GM15510 (cell line): ENCODE results near the gene CDH15.

Experiments used
- POLR2A ChIP-seq: IDR thresholded peaks from 3 replicates; pipeline ENCODE4 v1.6.1; 2011; ENCODE audit warnings: borderline replicate concordance; ENCODE audit not compliant: insufficient read length; ENCODE audit errors: extremely low read depth

The CDH15 gene, protein sequence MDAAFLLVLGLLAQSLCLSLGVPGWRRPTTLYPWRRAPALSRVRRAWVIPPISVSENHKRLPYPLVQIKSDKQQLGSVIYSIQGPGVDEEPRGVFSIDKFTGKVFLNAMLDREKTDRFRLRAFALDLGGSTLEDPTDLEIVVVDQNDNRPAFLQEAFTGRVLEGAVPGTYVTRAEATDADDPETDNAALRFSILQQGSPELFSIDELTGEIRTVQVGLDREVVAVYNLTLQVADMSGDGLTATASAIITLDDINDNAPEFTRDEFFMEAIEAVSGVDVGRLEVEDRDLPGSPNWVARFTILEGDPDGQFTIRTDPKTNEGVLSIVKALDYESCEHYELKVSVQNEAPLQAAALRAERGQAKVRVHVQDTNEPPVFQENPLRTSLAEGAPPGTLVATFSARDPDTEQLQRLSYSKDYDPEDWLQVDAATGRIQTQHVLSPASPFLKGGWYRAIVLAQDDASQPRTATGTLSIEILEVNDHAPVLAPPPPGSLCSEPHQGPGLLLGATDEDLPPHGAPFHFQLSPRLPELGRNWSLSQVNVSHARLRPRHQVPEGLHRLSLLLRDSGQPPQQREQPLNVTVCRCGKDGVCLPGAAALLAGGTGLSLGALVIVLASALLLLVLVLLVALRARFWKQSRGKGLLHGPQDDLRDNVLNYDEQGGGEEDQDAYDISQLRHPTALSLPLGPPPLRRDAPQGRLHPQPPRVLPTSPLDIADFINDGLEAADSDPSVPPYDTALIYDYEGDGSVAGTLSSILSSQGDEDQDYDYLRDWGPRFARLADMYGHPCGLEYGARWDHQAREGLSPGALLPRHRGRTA

DNA sequence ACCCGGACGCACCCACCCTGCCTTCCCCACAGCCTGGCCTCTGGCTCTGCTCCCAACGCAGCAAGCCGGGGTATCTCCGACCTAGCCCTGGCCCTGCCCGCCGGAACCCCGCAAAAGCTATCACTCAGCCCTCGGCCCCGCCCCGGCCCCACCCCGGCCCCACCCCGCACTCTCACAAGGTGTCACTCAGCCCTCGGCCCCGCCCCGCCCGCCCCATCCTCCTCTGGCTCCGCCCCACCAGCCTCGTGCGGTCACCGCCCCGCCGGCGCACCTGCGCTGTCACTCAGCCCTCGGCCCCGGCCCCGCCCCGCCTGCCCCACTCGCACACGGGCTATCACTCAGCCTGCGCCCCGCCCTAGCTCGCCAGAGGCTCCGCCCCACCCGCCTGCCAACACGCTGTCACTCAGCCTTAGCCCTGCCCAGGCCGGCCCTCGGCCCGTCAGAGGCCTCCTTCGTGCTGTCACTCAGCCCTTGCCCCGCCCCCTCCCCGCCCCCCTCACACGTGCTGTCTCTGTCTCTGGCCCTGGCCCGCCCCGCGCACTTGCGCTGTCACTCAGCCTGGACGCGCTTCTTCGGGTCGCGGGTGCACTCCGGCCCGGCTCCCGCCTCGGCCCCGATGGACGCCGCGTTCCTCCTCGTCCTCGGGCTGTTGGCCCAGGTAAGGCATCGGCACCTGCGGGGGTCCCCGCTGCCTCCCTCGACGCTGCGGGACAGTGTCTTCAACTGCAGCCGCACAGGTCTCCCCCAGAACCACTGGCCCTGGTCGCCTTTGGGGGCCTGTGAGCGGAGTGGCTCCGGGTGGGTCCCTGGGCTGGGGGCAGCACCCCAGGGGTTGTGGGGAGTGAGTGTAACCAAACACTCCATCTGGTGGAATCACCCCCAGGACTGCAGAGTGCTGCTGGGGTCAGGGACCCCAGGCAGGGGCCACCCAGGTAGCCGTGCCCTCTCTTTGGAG lies at the start of gene CDH15:
Gene CDH15 (plus strand): TSS at position 533 of the 955 bp plus-strand sequence. CDS start 84 bp downstream, at position 617.
- no peak for TF ChIP-seq POLR2A

DNA sequence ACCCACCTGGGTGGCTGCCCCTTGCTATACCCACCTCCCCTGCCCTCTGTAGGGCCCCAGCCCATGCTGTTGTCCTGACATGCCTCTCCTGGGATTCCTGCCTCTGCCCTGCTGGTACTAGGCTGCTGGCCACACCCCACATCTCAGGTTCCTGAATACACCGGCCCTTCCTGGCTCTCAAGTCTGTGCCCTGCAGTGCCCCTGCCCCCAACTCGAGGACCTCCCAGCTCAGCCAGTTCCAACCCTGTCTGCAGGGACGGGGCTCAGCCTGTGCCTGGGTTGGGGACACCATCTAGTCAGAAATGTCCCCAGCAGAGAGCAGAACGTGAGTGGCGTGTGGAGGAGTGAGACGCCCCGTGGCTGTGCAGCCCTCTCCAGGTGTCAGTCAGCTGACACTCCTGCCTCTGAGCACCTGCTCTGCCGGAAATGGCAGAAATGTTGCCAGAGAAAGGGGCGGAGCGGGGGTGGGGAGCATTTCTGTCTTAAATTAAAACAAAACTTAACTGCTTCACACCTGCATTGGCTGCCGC lies 49.2 kb upstream of the CDH15 start:
- no peak for TF ChIP-seq POLR2A

DNA sequence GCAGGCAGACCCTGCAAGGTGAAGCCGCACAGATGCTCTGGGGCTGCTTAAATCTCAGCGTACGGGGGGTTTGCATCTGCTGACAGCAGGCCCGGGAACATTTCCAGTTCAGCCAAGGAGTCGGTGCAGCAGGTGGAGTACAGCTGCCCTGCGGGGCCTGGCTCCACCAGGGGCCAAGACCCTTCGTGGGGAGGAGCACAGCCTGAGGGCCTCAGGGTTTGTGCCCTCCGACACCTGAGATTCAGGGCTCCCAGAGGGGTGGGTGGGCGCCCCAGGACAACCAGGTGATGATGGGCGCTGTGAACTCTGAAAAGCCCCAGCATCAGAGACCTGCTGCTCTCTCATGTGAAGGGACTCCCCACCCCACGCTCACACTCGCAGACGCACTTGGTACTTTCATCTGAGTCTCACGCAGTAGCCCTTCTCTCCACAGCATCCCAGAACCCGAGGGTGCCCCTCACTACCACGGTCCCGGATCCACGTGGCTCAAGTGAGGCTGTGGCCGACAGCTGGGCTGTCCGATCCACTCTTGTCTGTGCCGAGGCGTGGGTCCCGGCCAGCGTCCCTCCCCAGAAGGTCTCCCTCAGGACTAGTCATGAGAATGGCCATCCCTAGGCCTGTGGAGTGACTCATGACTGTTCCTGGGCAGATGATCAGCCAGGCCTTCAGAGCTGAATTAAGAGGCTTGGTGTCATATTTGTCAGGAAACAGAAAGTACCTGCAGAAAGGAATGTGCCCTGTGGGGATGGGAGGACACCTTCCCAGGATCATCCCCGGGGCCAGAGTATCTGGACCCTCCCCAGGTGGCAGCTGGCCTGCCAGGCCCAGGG lies 48.3 kb upstream of the CDH15 start:
- no peak for TF ChIP-seq POLR2A

DNA sequence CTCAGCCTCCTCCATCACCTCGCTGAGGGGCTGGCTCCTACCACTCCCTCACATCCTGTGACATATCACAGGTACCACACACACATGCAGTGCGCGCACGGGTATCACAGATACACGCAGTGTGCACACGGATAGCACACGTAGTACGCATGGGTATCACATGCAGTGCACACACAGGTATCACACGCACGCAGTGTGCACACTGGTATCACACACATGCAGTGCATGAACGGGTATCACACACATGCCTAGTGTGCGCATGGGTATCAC lies 47.8 kb upstream of the CDH15 start:
- TF ChIP-seq POLR2A, result no peak

DNA sequence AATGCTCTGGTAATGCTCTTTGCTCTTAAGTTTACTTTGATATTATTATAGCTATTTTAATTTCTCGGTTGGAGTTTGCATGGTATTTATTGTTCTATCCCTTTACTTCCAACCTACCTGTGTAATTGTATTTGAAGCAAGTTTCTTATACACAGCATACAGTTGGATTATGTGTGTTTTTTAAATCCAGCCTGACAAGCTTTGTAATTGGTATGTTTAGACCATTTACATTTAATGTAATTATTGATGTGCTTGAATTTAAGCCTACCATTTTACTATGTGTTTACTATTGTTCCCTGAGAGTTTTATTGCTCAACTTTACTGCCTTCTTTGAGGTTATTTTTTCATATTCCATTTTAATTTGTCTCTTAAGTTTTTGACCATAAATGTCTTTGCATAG lies 42.2 kb upstream of the CDH15 start:
- TF ChIP-seq POLR2A, result no peak

DNA sequence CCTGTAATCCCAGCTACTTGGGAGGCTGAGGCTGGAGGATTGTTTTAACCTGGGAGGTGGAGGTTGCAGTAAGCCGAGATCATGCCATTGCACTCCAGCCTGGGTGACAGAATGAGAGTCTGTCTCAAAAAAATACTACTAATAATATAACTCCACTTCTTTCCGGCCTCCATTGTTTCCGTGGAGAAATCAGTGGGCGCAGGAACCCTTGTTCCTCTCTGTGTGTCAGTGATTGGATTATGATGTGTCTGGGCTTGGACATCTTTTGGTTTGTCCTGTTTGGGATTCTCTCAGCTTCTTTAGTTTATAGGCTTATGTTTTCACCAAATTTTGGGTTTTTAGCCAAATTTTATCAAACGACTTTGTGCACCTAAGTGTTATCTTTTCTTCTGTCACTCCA lies 41.1 kb upstream of the CDH15 start:
- TF ChIP-seq POLR2A, result no peak

DNA sequence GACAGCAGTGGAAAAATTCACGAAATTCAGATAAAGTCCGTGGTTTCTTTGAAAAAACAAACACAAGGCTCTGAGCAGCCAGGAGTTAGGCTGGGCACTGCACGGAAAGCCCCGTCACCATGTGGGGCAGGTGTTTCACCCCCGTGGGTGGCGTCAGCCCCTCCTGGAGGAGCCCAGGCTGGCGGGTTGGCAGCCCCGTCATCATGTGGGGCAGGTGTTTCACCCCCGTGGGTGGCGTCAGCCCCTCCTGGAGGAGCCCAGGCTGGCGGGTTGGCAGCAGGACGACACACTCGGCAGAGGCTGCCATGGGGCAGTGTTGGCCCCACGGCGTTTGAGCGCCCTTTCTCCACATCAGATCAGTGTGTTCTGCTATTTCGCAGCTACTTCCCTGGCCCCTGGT lies 39.8 kb upstream of the CDH15 start:
- no peak for TF ChIP-seq POLR2A

DNA sequence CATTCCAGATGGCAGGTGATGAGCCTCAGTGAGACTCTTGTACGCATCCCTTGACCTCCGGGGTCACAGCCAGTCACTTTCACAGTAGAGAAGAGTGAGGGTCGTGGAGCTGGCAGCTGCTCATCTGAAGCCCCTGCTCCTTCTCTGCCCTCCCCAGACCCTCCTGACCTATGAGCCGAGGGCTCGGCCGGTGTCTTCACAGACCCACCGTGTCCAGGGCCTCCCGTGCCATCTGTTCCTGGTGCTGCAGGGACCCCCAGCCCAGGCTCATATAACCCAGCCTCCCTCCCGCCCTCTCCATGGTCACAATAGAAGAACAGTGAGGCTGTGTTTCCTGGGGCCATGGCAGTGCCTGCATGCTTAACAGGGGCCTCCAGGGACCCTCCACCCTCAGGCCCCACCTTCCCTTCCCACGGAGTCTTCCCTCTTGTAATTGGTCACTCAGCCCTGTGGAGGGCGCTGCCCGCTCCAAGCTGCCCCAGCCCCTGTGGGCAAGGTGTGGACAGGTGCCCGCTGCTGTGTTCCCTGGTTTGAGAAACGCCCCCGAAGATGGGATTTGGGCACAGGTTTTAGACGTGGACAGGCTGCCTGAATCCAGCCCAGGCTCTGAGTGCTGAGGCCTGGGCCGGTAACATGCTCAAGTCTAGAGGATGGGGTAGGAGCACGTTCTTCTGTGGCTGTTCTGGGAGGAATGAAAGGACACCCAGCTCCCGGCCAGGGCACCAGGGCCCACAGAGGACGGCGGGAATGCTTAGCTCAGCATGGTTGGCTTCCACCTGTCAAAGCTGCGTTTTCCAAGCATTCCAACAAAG lies 39.1 kb upstream of the CDH15 start:
- no peak for TF ChIP-seq POLR2A

DNA sequence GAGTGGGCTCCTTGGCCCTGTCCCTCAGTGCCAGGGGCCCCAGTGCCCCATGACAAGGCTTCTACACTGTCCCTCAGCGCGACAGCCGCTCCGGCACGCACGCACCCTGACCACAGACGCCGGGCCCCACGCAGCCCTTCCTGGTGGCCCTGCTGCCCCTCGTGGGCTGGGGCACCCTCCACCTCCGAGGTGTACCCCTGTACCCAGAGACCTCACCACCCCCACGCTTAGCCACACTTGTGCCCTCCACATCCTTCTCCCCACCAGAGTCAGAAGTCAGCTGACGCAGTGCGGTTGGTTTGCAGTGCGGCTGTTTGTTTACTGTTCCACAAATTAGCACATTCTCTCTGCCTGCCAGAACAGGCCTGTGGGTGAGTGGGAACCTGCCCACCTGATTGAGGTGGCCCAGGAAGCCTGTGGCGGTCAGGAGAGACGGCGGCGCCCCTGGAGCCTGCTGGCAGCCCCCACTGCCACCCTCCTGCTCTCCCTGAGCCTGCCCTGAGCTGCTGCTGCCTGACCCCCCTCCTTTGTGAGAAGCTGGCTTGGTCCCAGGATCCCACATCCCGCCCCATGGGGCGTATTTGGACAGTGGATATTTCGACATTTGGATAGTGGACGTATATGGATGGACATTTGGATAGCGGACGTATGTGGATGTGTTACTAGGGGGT lies 38.0 kb upstream of the CDH15 start:
- no peak for TF ChIP-seq POLR2A

DNA sequence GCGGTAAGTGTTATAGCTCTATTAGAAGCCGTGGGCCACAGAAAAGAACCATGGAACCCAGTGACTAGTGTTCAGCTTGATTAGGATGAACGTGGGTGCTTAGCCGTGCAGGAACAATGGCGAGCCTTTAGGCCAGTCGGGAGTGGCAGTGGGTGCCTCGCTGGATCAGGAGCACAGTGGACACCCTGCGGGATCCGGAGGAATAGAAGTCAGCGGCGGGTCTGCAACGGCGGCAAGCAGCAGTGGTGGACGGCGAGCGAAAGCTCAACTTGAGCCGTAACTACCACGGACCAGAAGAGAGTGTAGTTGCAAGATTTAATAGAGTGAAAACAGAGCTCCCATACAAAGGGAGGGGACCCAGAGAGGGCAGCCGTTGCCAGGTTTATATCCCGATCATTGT lies 37.3 kb upstream of the CDH15 start:
- no peak for TF ChIP-seq POLR2A

DNA sequence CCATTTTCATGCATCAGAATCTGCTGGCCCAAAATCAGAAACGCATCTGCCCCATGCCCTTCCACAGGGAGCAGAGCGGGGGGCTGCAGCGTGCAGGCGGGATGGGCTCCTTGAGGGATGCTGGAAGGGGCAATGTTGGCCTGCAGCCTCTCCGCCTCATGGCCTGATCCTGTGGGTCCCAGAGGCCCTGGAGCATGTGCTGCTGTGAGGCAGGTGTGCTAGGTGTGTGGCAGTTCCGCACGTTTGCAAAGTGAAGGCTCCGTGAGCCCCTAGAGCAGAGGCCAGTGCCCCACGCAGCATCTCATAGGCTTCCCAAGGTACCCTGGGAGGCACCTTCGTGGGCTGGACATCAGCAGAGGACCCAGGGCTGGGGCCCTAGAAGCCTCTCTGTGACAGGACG lies 36.4 kb upstream of the CDH15 start:
- TF ChIP-seq POLR2A, result no peak

DNA sequence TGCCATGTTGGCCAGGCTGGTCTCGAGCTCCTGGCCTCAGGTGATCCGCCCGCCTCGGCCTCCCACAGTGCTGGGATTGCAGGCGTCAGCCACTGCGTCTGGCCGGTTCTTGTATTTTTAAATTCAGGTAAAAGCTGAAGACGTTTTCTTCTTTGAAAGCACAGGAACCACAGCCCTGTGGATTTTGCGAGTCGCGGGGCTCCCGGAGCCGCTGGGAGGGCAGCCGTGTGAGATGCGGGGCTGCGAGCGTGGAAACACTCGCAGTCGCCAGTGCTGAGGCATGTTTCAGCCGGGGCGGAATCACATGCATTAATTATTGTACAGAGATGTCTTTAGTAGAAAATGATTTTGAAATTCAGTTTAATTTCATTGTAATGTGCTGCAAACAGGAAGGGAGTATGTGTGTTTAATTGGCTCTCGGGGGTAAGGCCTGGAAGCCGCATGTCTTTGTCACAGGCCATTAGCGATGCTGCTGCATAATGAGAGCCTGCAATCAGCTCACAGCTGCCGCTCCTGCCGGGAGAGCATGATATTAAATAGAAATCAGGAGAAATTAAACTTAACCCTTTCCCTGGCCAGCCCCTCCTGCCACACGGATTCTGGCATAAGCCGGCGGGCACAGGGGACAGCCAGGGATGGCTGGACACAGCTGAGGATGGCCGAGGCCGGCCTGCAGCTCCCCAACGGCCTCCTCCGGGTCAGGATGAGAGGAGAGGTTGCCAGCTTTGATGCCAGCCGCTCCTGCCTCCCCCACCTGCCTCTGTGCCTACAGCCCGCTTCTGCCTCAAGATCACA lies 35.4 kb upstream of the CDH15 start:
- no peak for TF ChIP-seq POLR2A
